Right atrium auricular region (tissue), 2 donors: ENCODE results near the gene GABRR3. TPM values are rescaled to one million over a fixed set of nuclear protein-coding genes. Genes with fewer than 3 reads are reported as not detected.

Experiments used
- DNase-seq: peaks from one replicate; pipeline ENCODE4 v3.0.0-alpha.2; 2019; ENCODE audit warnings: low spot score
- H3K27ac ChIP-seq, 2 donors: fragments of 200-600 bp; sonication (generic); 1 replicate in 1 of 2; 2 replicates in 1 of 2; pipeline ENCODE4 v1.5.1; 2016 to 2019
- H3K27me3 ChIP-seq, 2 donors: fragments of 200-600 bp; sonication (generic); one replicate each; pipeline versions ENCODE4 v1.5.1 to v1.6.0; 2017 to 2019
- H3K36me3 ChIP-seq: fragments of 200-600 bp; sonication (generic); one replicate; pipeline ENCODE4 v1.5.1; 2016
- H3K4me1 ChIP-seq, 2 donors: fragments of 200-600 bp; sonication (generic); one replicate each; pipeline versions ENCODE4 v1.5.1 to v1.6.0; 2017 to 2019
- H3K4me3 ChIP-seq, 2 donors: fragments of 200-600 bp; sonication (generic); 1 replicate in 1 of 2; 2 replicates in 1 of 2; pipeline ENCODE4 v1.5.1; 2017 to 2019; ENCODE audit warnings: mild to moderate bottlenecking in 1 of 2, moderate library complexity in 1 of 2
- H3K9me3 ChIP-seq, 2 donors: fragments of 200-600 bp; sonication (generic); one replicate each; pipeline ENCODE4 v1.5.1; 2019
- total RNA-seq, 2 donors: library from RNA; depleted of rRNA; stranded (reverse); fragments of >200 nt; gene quantifications; one replicate each; pipeline ENCODE4 v1.1.0, GENCODE V29; 2016
- TF ChIP-seq, protein P1 (sequence below), 2 donors: fragments of 200-600 bp; sonication (generic); IDR thresholded peaks; one replicate each; pipeline ENCODE4 v1.5.1; 2019; ENCODE audit warnings: antibody characterized with exemption in 2 of 2

GABRR3 gene
- total RNA-seq, 2 donors from 2014 or later = not detected

DNA sequence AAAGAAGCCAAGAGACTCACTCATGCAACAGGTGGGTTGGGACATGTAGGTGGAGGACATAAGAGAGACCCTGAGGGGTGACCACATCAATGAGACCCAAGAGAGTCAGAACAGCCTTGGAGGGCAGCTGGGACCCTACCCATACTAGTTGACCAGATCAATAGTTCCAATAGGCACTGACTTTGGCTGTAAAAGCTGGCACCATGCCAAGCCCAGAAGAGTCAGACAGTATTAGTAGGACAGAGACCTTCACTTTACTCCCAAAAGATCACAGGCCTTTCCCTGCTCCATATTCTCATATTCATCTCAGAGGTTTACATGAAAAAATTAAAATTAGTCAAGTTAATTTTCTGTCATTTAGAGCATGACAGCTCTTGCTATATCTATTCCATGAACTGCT lies 20.9 kb upstream of the GABRR3 start:
- no peak overlapping the region for H3K4me3 ChIP-seq
- TF ChIP-seq, protein P1, sequence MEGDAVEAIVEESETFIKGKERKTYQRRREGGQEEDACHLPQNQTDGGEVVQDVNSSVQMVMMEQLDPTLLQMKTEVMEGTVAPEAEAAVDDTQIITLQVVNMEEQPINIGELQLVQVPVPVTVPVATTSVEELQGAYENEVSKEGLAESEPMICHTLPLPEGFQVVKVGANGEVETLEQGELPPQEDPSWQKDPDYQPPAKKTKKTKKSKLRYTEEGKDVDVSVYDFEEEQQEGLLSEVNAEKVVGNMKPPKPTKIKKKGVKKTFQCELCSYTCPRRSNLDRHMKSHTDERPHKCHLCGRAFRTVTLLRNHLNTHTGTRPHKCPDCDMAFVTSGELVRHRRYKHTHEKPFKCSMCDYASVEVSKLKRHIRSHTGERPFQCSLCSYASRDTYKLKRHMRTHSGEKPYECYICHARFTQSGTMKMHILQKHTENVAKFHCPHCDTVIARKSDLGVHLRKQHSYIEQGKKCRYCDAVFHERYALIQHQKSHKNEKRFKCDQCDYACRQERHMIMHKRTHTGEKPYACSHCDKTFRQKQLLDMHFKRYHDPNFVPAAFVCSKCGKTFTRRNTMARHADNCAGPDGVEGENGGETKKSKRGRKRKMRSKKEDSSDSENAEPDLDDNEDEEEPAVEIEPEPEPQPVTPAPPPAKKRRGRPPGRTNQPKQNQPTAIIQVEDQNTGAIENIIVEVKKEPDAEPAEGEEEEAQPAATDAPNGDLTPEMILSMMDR (IDR thresholded peaks at IDR 0.05) = no peak
- no peak overlapping the region for H3K27ac ChIP-seq
- H3K36me3 ChIP-seq = no peaks in the 10 kb centered on the region
- H3K27me3 ChIP-seq = no peaks in the 10 kb centered on the region
- H3K9me3 ChIP-seq = no peaks in the 10 kb centered on the region
- H3K4me1 ChIP-seq = no peaks in the 10 kb centered on the region
- DNase-seq = no peak

- H3K27me3 ChIP-seq = no peaks in the 10 kb centered on the region
- H3K9me3 ChIP-seq = no peaks in the 10 kb centered on the region
- no peak overlapping the region for H3K27ac ChIP-seq
- no peak for DNase-seq
- no peak overlapping the region for H3K4me3 ChIP-seq
- H3K4me1 ChIP-seq = no peaks in the 10 kb centered on the region
- TF ChIP-seq, protein P1 (IDR thresholded peaks at IDR 0.05) = no peak
- H3K36me3 ChIP-seq = no peaks in the 10 kb centered on the region
These were observed 14.2 kb upstream of the GABRR3 start for GRCh38 chr3:98049271-98049670.

DNA sequence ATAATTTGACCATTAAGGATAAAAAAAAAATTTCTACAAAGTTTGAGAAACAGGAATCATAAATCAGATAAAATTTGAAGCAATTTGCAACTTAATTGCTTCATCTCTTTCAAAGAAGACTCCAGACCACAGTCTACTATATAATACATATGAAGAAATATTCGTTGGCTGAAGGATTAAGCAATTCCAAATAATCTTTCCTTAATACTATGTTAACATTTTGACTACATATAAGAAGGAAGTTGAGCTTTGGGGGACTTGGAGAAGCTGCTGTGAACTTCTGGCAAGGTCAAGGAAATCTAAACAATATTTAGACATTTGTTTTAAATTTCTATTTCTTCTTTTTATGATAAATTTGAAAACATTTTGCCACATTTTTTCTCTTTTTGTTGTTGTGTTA lies 13.5 kb upstream of the GABRR3 start:
- H3K27me3 ChIP-seq = no peaks in the 10 kb centered on the region
- H3K9me3 ChIP-seq = no peaks in the 10 kb centered on the region
- TF ChIP-seq, protein P1 (IDR thresholded peaks at IDR 0.05) = no peak
- H3K36me3 ChIP-seq = no peaks in the 10 kb centered on the region
- no peak for DNase-seq
- H3K27ac ChIP-seq = no peak overlapping the region
- H3K4me3 ChIP-seq = no peak overlapping the region
- no peaks in the 10 kb centered on the region for H3K4me1 ChIP-seq

DNA sequence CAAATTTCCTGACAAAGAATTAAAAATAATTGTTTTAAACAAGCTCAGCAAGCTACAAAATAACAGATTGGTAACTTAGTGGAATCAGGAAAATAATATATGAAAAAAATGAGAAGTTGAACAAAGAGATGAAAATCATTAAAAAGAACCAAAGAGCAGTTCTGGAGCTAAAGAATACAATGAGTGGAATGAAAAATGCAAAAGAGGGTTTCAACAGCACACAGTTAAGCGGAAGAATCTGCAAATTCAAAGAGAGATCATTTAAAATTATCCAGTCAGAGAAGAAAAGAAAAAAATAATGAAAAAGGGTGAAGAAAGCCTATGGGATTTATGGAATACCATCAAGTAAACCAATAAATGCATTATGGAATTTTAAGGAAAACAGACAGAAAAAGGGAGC lies 6.2 kb upstream of the GABRR3 start:
- Histone ChIP-seq H3K4me3 (no peak overlapping the region), H3K27me3 (no peaks in the 10 kb centered on the region), H3K36me3 (no peaks in the 10 kb centered on the region), H3K27ac (no peak overlapping the region), H3K9me3 (peaks cover 0 to 13% of the 10 kb centered on the region in 2 donors), H3K4me1 (no peaks in the 10 kb centered on the region)
- TF ChIP-seq, protein P1 (IDR thresholded peaks at IDR 0.05) = no peak
- no peak for DNase-seq

GRCh38 chr3:98039322-98040024 lies 4.4 kb upstream of the GABRR3 start:
- H3K27ac ChIP-seq = no peak overlapping the region
- no peaks in the 10 kb centered on the region for H3K27me3 ChIP-seq
- no peaks in the 10 kb centered on the region for H3K36me3 ChIP-seq
- no peaks in the 10 kb centered on the region for H3K4me1 ChIP-seq
- peak overlapping the region in 1 of 2 donors; percentile 26 for H3K4me3 ChIP-seq
- peak; percentile 74 for DNase-seq
- TF ChIP-seq, protein P1 (IDR thresholded peaks at IDR 0.05) = peak; percentile 77 to 90
- H3K9me3 ChIP-seq = peaks cover 0 to 13% of the 10 kb centered on the region in 2 donors

- TF ChIP-seq, protein P1 (IDR thresholded peaks at IDR 0.05) = no peak
- Histone ChIP-seq H3K4me1 (no peaks in the 10 kb centered on the region), H3K9me3 (peaks cover 0 to 13% of the 10 kb centered on the region in 2 donors), H3K27ac (no peak overlapping the region), H3K36me3 (no peaks in the 10 kb centered on the region), H3K27me3 (no peaks in the 10 kb centered on the region), H3K4me3 (no peak overlapping the region)
- no peak for DNase-seq
These were observed 3.8 kb upstream of the GABRR3 start for GRCh38 chr3:98038876-98039275.
